ENCODE measurements around the gene FGF18.

Gene FGF18

GRCh38 chr5:171462136-171462927, 42.9 kb downstream of the FGF18 start:
- ChIA-PET POLR2A (no interaction called here), CTCF (interaction anchor here (0.7 to 2.2 kb wide), 3 partner anchors 9 to 445 kb away, joined by 3 to 7 read pairs (median 3); no protein-coding TSS in a partner anchor)
- no peak overlapping the region for H3K4me3 ChIP-seq (ENCODE audit: low read depth, low read length)
- TF ChIP-seq, protein P1, sequence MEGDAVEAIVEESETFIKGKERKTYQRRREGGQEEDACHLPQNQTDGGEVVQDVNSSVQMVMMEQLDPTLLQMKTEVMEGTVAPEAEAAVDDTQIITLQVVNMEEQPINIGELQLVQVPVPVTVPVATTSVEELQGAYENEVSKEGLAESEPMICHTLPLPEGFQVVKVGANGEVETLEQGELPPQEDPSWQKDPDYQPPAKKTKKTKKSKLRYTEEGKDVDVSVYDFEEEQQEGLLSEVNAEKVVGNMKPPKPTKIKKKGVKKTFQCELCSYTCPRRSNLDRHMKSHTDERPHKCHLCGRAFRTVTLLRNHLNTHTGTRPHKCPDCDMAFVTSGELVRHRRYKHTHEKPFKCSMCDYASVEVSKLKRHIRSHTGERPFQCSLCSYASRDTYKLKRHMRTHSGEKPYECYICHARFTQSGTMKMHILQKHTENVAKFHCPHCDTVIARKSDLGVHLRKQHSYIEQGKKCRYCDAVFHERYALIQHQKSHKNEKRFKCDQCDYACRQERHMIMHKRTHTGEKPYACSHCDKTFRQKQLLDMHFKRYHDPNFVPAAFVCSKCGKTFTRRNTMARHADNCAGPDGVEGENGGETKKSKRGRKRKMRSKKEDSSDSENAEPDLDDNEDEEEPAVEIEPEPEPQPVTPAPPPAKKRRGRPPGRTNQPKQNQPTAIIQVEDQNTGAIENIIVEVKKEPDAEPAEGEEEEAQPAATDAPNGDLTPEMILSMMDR (IDR thresholded peaks at IDR 0.05; ENCODE audit: insufficient read depth, low read length, missing control alignments): no peak
- DNase-seq (ENCODE audit: low read depth, low spot score): no peak

GRCh38 chr5:171462928-171463861, 43.7 kb downstream of the FGF18 start:
- DNase-seq (ENCODE audit: low read depth, low spot score): no peak
- ChIA-PET CTCF (interaction anchor here (0.6 to 2.2 kb wide), 5 partner anchors 13 to 448 kb away, joined by 3 to 7 read pairs (median 3); partner anchors contain the start of gene FGF18), POLR2A (no interaction called here)
- TF ChIP-seq, protein P1 (IDR thresholded peaks at IDR 0.05; ENCODE audit: insufficient read depth, low read length, missing control alignments): no peak
- H3K4me3 ChIP-seq (ENCODE audit: low read depth, low read length): no peak overlapping the region

DNA sequence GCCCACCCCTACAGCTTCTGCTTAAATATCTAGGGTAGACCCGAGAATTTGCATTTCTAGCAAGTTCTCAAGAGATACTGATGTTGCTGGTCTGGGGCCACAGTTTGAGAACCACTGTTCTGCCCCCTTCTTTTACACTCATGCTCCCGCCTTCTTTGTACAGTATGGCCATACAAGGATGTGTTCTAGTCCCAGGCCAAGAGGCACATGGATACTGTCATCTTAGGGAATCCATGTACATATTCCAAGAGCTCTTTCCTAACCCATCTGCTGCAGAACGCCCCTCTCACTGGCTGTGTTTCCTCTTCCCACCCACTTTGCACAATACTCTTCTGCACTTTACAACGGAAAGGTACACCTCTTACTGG, 44.4 kb downstream of the FGF18 start:
- CTCF ChIA-PET: interaction anchor here (0.6 to 2.2 kb wide), 5 partner anchors 12 to 448 kb away, joined by 3 to 7 read pairs (median 3); partner anchors contain the start of gene FGF18
- no peak for DNase-seq (ENCODE audit: low read depth, low spot score)
- no peak overlapping the region for H3K4me3 ChIP-seq (ENCODE audit: low read depth, low read length)
- TF ChIP-seq, protein P1 (IDR thresholded peaks at IDR 0.05; ENCODE audit: insufficient read depth, low read length, missing control alignments): no peak
- POLR2A ChIA-PET: no interaction called here

DNA sequence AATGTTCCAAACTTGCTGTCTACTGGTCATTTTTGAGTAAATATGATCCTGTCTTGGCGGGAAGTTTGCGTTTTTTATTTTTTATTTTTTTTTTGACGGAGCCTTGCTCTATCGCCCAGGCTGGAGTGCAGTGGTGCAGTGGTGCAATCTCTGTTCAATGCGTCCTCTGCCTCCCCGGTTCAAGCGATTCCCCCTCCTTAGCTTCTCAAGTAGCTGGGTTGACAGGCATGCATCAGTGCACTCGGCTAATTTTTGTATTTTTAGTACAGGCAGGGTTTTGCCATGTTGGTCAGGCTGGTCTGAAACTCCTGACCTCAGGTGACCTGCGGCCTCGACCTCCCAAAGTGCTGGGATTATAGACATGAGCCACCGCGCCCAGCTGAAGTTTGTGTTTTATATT, 45.4 kb downstream of the FGF18 start:
- POLR2A ChIA-PET: no interaction called here
- CTCF ChIA-PET: no interaction called here
- TF ChIP-seq, protein P1 (IDR thresholded peaks at IDR 0.05; ENCODE audit: insufficient read depth, low read length, missing control alignments): no peak
- DNase-seq (ENCODE audit: low read depth, low spot score): no peak
- no peak overlapping the region for H3K4me3 ChIP-seq (ENCODE audit: low read depth, low read length)

- ChIA-PET POLR2A (no interaction called here), CTCF (no interaction called here)
- DNase-seq (ENCODE audit: low read depth, low spot score): no peak
- TF ChIP-seq, protein P1 (IDR thresholded peaks at IDR 0.05; ENCODE audit: insufficient read depth, low read length, missing control alignments): no peak
- no peak overlapping the region for H3K4me3 ChIP-seq (ENCODE audit: low read depth, low read length)
These were observed 47.7 kb downstream of the FGF18 start for GRCh38 chr5:171467107-171467506.

GRCh38 chr5:171469326-171469725, 49.9 kb downstream of the FGF18 start:
- no peak for DNase-seq (ENCODE audit: low read depth, low spot score)
- TF ChIP-seq, protein P1 (IDR thresholded peaks at IDR 0.05; ENCODE audit: insufficient read depth, low read length, missing control alignments): no peak
- H3K4me3 ChIP-seq (ENCODE audit: low read depth, low read length): no peak overlapping the region
- ChIA-PET CTCF (interaction anchor here (1.2 kb wide), 1 partner anchor 9 kb away, joined by 4 read pairs; no protein-coding TSS in a partner anchor), POLR2A (no interaction called here)
